Spleen (tissue), 11 donors: ENCODE results near the gene MFAP3. TPM values are rescaled to one million over a fixed set of nuclear protein-coding genes. Genes with fewer than 3 reads are reported as not detected.
"Not testable (repeated sequence)": the region's sequence is repeated elsewhere in the genome, so short reads cannot be mapped to it uniquely, and the experiment has no call there.

ENCODE experiments used
- DNase-seq: peaks from one replicate; pipeline ENCODE4 v3.0.0-alpha.2; 2020
- H3K27ac ChIP-seq, 8 donors: fragments of 200-600 bp; sonication (generic) in 7 of 8; 1 replicate in 4 of 8; 2 replicates in 4 of 8; pipeline versions ENCODE4 v1.5.0 to v1.8.0; 2016 to 2021; ENCODE audit warnings: inconsistent platforms in 4 of 8, mild to moderate bottlenecking in 4 of 8, moderate library complexity in 1 of 8
- H3K27me3 ChIP-seq, 7 donors: fragments of 200-600 bp; sonication (generic) in 6 of 7; replicated peaks in 1 of 7; 1 replicate in 4 of 7; 2 replicates in 3 of 7; pipeline versions ENCODE4 v1.5.0 to v1.8.0; 2016 to 2021; ENCODE audit warnings: inconsistent platforms in 3 of 7, mild to moderate bottlenecking in 1 of 7
- H3K36me3 ChIP-seq, 6 donors: fragments of 200-600 bp; sonication (generic) in 5 of 6; 1 replicate in 4 of 6; 2 replicates in 2 of 6; pipeline versions ENCODE4 v1.5.0 to v1.8.0; 2016 to 2021; ENCODE audit warnings: inconsistent platforms in 2 of 6
- H3K4me1 ChIP-seq, 6 donors: fragments of 200-600 bp; sonication (generic) in 5 of 6; 1 replicate in 3 of 6; 2 replicates in 3 of 6; pipeline versions ENCODE4 v1.5.0 to v1.8.0; 2016 to 2021; ENCODE audit warnings: inconsistent platforms in 3 of 6
- H3K4me3 ChIP-seq, 8 donors: fragments of 200-600 bp; sonication (generic) in 7 of 8; 1 replicate in 4 of 8; 2 replicates in 4 of 8; pipeline versions ENCODE4 v1.5.0 to v1.8.0; 2016 to 2021; ENCODE audit warnings: inconsistent platforms in 4 of 8, mild to moderate bottlenecking in 4 of 8, moderate library complexity in 2 of 8
- H3K9me3 ChIP-seq, 8 donors: fragments of 200-600 bp; sonication (generic) in 7 of 8; 1 replicate in 4 of 8; 2 replicates in 4 of 8; pipeline versions ENCODE4 v1.5.0 to v1.8.0; 2016 to 2021; ENCODE audit warnings: inconsistent platforms in 4 of 8
- CTCF ChIP-seq, 11 experiments: fragments of 200-600 bp in 7 of 11; fragments of 450-650 bp in 4 of 11; sonication (generic) in 4 of 11; IDR thresholded peaks in 8 of 11; conservative IDR thresholded peaks in 3 of 11; 1 replicate in 7 of 11; 2 replicates in 4 of 11; pipeline versions ENCODE4 v1.4.0 to v1.8.0; 2016 to 2021; ENCODE audit warnings: antibody characterized with exemption in 11 of 11, inconsistent platforms in 4 of 11, mild to moderate bottlenecking in 1 of 11
- POLR2A ChIP-seq, 3 donors: fragments of 450-650 bp; IDR thresholded peaks; one replicate each; pipeline ENCODE4 v1.5.1; 2017; ENCODE audit warnings: antibody characterized with exemption in 3 of 3, mild to moderate bottlenecking in 1 of 3
- POLR2AphosphoS5 ChIP-seq, 3 donors: sonication (generic); formaldehyde crosslinking; IDR thresholded peaks; one replicate each; pipeline ENCODE4 v1.5.1; 2017; ENCODE audit warnings: antibody characterized with exemption in 3 of 3
- WGBS, 5 donors: extraction: QIAGEN DNeasy Blood & Tissue Kit in 3 of 5; methylation state at CpG; one replicate each; pipeline versions ENCODE4 v1.1.5 to v1.1.7; 2013 to 2018; 5-methylcytosine and 5-hydroxymethylcytosine counted together
- intact Hi-C: fragments of 100-400 bp; cut with DNase I; formaldehyde crosslinking; loops from one replicate; pipeline ENCODE4 v1.15.0; 2023; ENCODE audit warnings: low total_unique reads
- polyA plus RNA-seq, 3 donors: library from polyadenylated mRNA; stranded (reverse); fragments of 200-250 nt; gene quantifications; one replicate each; pipeline ENCODE4 v1.2.1, GENCODE V29; 2013
- total RNA-seq, 7 donors: library from RNA; depleted of rRNA in 3 of 7; stranded (reverse); fragments of >200 nt in 3 of 7; fragmentation: NEBNext Ultra II Directional in 4 of 7; extraction: Animal tissue kit (Norgen Biotek cat#: 25700) in 4 of 7; gene quantifications; one replicate each; pipeline versions ENCODE4 v1.1.0 to v1.2.1, GENCODE V29; 2016 to 2021
- donor health status: healthy with polysubstance abuse.
- donor health status: DM: no; HTN: no; CAD: no; lungs with moderate emphysema.
- donor health status: DM: no; HTN: no; CAD: no.
- donor health status: Bipolar disorder and iron deficiency.
- donor health status: healthy.
- donor health status: DM: no; HTN: no; CAD: no.
- donor health status: DM: yes; HTN: yes; CAD: no.

MFAP3 gene
- total and polyA plus RNA-seq, 10 donors: 1.8 to 64.6 (median 34.2) TPM

GRCh38 chr5:154005648-154006047, 33.1 kb upstream of the MFAP3 start:
- Histone ChIP-seq H3K4me1 (peaks cover 0 to 19% (median 5%) of the 10 kb centered on the region in 6 donors), H3K27ac (no peak overlapping the region), H3K9me3 (no peaks in the 10 kb centered on the region), H3K4me3 (no peak overlapping the region), H3K27me3 (no peaks in the 10 kb centered on the region), H3K36me3 (peaks cover 0 to 63% (median 12%) of the 10 kb centered on the region in 6 donors)
- no peak for DNase-seq
- intact Hi-C loops: no loop called here
- 92 to 100% (median 100%) methylated on average over 1 of the region's 1 CpG for WGBS, 5 donors
- TF ChIP-seq POLR2A (IDR thresholded peaks at IDR 0.05) (no peak), CTCF (IDR thresholded peaks at IDR 0.05 in 8 of 11, conservative IDR thresholded peaks at IDR 0.05 in 3 of 11) (no peak), POLR2AphosphoS5 (IDR thresholded peaks at IDR 0.05) (no peak)

GRCh38 chr5:154010660-154011059, 28.1 kb upstream of the MFAP3 start:
- Histone ChIP-seq H3K27ac (no peak overlapping the region), H3K27me3 (no peaks in the 10 kb centered on the region), H3K36me3 (peaks cover 0 to 86% (median 17%) of the 10 kb centered on the region in 6 donors), H3K4me3 (no peak overlapping the region), H3K9me3 (peaks cover 0 to 5% (median 0%) of the 10 kb centered on the region in 8 donors), H3K4me1 (no peaks in the 10 kb centered on the region)
- TF ChIP-seq CTCF (IDR thresholded peaks at IDR 0.05 in 8 of 11, conservative IDR thresholded peaks at IDR 0.05 in 3 of 11) (no peak), POLR2A (IDR thresholded peaks at IDR 0.05) (no peak), POLR2AphosphoS5 (IDR thresholded peaks at IDR 0.05) (no peak)
- 49 to 68% (median 58%) methylated on average over 3 of the region's 3 CpGs for WGBS, 5 donors
- no peak for DNase-seq
- intact Hi-C loops: no loop called here

- no peaks in the 10 kb centered on the region for H3K4me1 ChIP-seq
- DNase-seq: no peak
- no peak overlapping the region for H3K27ac ChIP-seq
Observed at GRCh38 chr5:154015071-154015693, 23.6 kb upstream of the MFAP3 start.

GRCh38 chr5:154018919-154019318, 19.8 kb upstream of the MFAP3 start:
- WGBS, 5 donors: 80 to 98% (median 95%) methylated on average over 1 of the region's 1 CpG

More at GRCh38 chr5:154015071-154015693, 23.6 kb upstream of the MFAP3 start:
- Histone ChIP-seq H3K4me3 (no peak overlapping the region), H3K36me3 (peaks cover 0 to 88% (median 23%) of the 10 kb centered on the region in 6 donors), H3K27me3 (no peaks in the 10 kb centered on the region), H3K9me3 (peaks cover 0 to 5% (median 0%) of the 10 kb centered on the region in 8 donors)
- WGBS, 5 donors: 82 to 94% (median 90%) methylated on average over 4 of the region's 4 CpGs
- TF ChIP-seq POLR2A (IDR thresholded peaks at IDR 0.05) (no peak), CTCF (IDR thresholded peaks at IDR 0.05 in 8 of 11, conservative IDR thresholded peaks at IDR 0.05 in 3 of 11) (no peak), POLR2AphosphoS5 (IDR thresholded peaks at IDR 0.05) (no peak)
- intact Hi-C loops: no loop called here

More at GRCh38 chr5:154018919-154019318, 19.8 kb upstream of the MFAP3 start:
- H3K4me3 ChIP-seq, intact Hi-C loops, H3K27ac ChIP-seq, DNase-seq, H3K4me1 ChIP-seq, H3K9me3 ChIP-seq, H3K27me3 ChIP-seq: not testable (repeated sequence)
- peaks cover 0 to 83% (median 32%) of the 10 kb centered on the region in 6 donors for H3K36me3 ChIP-seq
